Fibroblast of lung (primary cell): ENCODE results near the gene FECH.

ENCODE experiments used
- EZH2 ChIP-seq: IDR thresholded peaks from 2 replicates; pipeline ENCODE4 v1.5.1; 2012; ENCODE audit warnings: low read length, control low read depth, mild to moderate bottlenecking; ENCODE audit errors: missing control alignments
- TF ChIP-seq, protein P1 (sequence below), 2 donors: IDR thresholded peaks in 1 of 2; conservative IDR thresholded peaks in 1 of 2; 1 replicate in 1 of 2; 2 replicates in 1 of 2; pipeline ENCODE4 v1.5.1; 2011 to 2012; ENCODE audit warnings: low read length in 2 of 2, control low read depth in 1 of 2, inconsistent platforms in 1 of 2, low read depth in 1 of 2, mild to moderate bottlenecking in 1 of 2

DNA sequence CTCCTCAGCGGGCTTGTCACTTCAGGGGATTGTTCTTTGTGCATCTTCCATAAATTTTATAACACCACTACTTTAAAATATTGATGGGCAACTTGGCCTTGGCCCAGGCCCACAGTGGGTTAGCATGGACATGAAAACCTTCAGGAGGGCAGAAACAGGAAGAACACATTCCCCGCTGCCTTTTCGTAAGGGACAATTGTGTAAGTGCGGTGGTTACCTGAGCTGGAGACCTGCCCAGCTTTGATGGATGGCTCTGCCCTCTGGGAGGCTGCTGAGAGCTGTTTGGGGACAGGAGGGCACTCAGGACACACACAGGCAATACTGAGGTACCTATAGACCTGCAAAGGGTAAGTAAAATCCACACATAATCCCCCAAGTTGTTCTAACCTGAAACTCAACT lies 46.8 kb downstream of the FECH start:
- TF ChIP-seq, protein P1, sequence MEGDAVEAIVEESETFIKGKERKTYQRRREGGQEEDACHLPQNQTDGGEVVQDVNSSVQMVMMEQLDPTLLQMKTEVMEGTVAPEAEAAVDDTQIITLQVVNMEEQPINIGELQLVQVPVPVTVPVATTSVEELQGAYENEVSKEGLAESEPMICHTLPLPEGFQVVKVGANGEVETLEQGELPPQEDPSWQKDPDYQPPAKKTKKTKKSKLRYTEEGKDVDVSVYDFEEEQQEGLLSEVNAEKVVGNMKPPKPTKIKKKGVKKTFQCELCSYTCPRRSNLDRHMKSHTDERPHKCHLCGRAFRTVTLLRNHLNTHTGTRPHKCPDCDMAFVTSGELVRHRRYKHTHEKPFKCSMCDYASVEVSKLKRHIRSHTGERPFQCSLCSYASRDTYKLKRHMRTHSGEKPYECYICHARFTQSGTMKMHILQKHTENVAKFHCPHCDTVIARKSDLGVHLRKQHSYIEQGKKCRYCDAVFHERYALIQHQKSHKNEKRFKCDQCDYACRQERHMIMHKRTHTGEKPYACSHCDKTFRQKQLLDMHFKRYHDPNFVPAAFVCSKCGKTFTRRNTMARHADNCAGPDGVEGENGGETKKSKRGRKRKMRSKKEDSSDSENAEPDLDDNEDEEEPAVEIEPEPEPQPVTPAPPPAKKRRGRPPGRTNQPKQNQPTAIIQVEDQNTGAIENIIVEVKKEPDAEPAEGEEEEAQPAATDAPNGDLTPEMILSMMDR (conservative IDR thresholded peaks at IDR 0.05 in 1 of 2, IDR thresholded peaks at IDR 0.05 in 1 of 2; ENCODE audit: low read depth in 1 of 2, low read length in 2 of 2), result no peak
- TF ChIP-seq EZH2, result no peak
